Sigmoid colon (tissue), 7 donors: ENCODE results near the gene PPID. TPM values are rescaled to one million over a fixed set of nuclear protein-coding genes. Genes with fewer than 3 reads are reported as not detected.

ENCODE experiments used
- DNase-seq: peaks from one replicate; pipeline ENCODE4 v3.0.0-alpha.2; 2019
- H3K27ac ChIP-seq, 4 donors: fragments of 200-600 bp; sonication (generic); one replicate each; pipeline ENCODE4 v1.5.1; 2016 to 2019; ENCODE audit warnings: mild to moderate bottlenecking in 1 of 4
- H3K27me3 ChIP-seq, 3 donors: fragments of 200-600 bp; sonication (generic); one replicate each; pipeline ENCODE4 v1.5.1; 2019; ENCODE audit warnings: mild to moderate bottlenecking in 1 of 3
- H3K36me3 ChIP-seq, 4 donors: fragments of 200-600 bp; sonication (generic); one replicate each; pipeline ENCODE4 v1.5.1; 2016 to 2019
- H3K4me1 ChIP-seq, 4 donors: fragments of 200-600 bp; sonication (generic); one replicate each; pipeline ENCODE4 v1.5.1; 2017 to 2019
- H3K4me3 ChIP-seq, 4 donors: fragments of 200-600 bp; sonication (generic); one replicate each; pipeline ENCODE4 v1.5.1; 2017 to 2019; ENCODE audit warnings: mild to moderate bottlenecking in 2 of 4, moderate library complexity in 1 of 4
- H3K9me3 ChIP-seq, 4 donors: fragments of 200-600 bp in 3 of 4; sonication (generic) in 3 of 4; one replicate each; pipeline versions ENCODE4 v1.5.1 to v1.6.1; 2013 to 2019
- CTCF ChIP-seq, 4 experiments: fragments of 450-650 bp in 3 of 4; fragments of 200-600 bp in 1 of 4; IDR thresholded peaks; one replicate each; pipeline ENCODE4 v1.5.1; 2016 to 2019; ENCODE audit warnings: antibody characterized with exemption in 4 of 4, mild to moderate bottlenecking in 3 of 4, moderate library complexity in 2 of 4
- EP300 ChIP-seq, 4 donors: sonication (generic); formaldehyde crosslinking; IDR thresholded peaks; one replicate each; pipeline ENCODE4 v1.6.1; 2017; ENCODE audit warnings: antibody characterized with exemption in 4 of 4
- POLR2A ChIP-seq, 2 donors: fragments of 450-650 bp; IDR thresholded peaks; one replicate each; pipeline ENCODE4 v1.6.1; 2016; ENCODE audit warnings: antibody characterized with exemption in 2 of 2, mild to moderate bottlenecking in 2 of 2, moderate library complexity in 2 of 2
- POLR2AphosphoS5 ChIP-seq, 4 donors: sonication (generic); formaldehyde crosslinking; IDR thresholded peaks; one replicate each; pipeline ENCODE4 v1.6.1; 2017; ENCODE audit warnings: antibody characterized with exemption in 4 of 4
- WGBS, 2 donors: extraction: QIAGEN DNeasy Blood & Tissue Kit; methylation state at CpG; one replicate each; pipeline ENCODE4 v1.1.7; 2013; 5-methylcytosine and 5-hydroxymethylcytosine counted together
- intact Hi-C: fragments of 100-400 bp; cut with DNase I; formaldehyde crosslinking; loops from one replicate; pipeline ENCODE4 v1.15.1; 2023
- polyA plus RNA-seq, 3 donors: library from polyadenylated mRNA; stranded (reverse); fragments of 200-250 nt; gene quantifications; one replicate each; pipeline ENCODE4 v1.2.3, GENCODE V29; 2013
- total RNA-seq, 4 donors: library from RNA; depleted of rRNA; stranded (reverse); fragments of >200 nt; gene quantifications; one replicate each; pipeline ENCODE4 v1.1.0, GENCODE V29; 2016
- donor health status: healthy with polysubstance abuse.
- donor health status: Bipolar disorder and iron deficiency.
- donor health status: healthy.

The PPID gene
- total and polyA plus RNA-seq, 7 donors: 17.4 to 54.8 (median 26.6) TPM

GRCh38 chr4:158768555-158769174 is 45.5 kb upstream of the PPID start, which contains the start of gene FNIP2:
Gene FNIP2 (plus strand): TSS chr4:158769026. CDS start chr4:158769213, 187 bp downstream.
- TF ChIP-seq EP300 (IDR thresholded peaks at IDR 0.05): no peak
- peak; percentile 67 to 85 (median 77) for TF ChIP-seq POLR2AphosphoS5 (IDR thresholded peaks at IDR 0.05)
- TF ChIP-seq POLR2A (IDR thresholded peaks at IDR 0.05): peak in 1 of 2 donors; percentile 17
- Histone ChIP-seq H3K4me1 (peaks cover 0 to 44% (median 25%) of the 10 kb centered on the region in 4 donors), H3K27me3 (no peaks in the 10 kb centered on the region), H3K27ac (peak within 1 kb of the TSS; percentile 90 to 93 (median 92)), H3K36me3 (no peaks in the 10 kb centered on the region), H3K9me3 (no peaks in the 10 kb centered on the region), H3K4me3 (peak within 1 kb of the TSS; percentile 83 to 91 (median 90))
- DNase-seq: peak; percentile 92
- intact Hi-C loops: loop anchor here (2.0 to 5.0 kb wide), 3 partner anchors 44 to 96 kb away; partner anchors contain the start of genes C4orf46, ETFDH and PPID
- WGBS, 2 donors: 0 to 1% methylated on average over 88 of the region's 88 CpGs

GRCh38 chr4:158767451-158767850 is 44.3 kb upstream of the PPID start:
- DNase-seq: no peak
- intact Hi-C loops: loop anchor here (5.0 kb wide), 2 partner anchors 45 to 95 kb away; partner anchors contain the start of genes C4orf46 and ETFDH
- Histone ChIP-seq H3K9me3 (no peaks in the 10 kb centered on the region), H3K4me1 (peaks cover 0 to 37% (median 23%) of the 10 kb centered on the region in 4 donors), H3K27me3 (no peaks in the 10 kb centered on the region), H3K36me3 (no peaks in the 10 kb centered on the region), H3K4me3 (no peak overlapping the region), H3K27ac (peak overlapping the region in 3 of 4 donors; percentile 90 to 93 (median 93))
- 39 to 43% methylated on average over 2 of the region's 2 CpGs for WGBS, 2 donors
- TF ChIP-seq POLR2A (IDR thresholded peaks at IDR 0.05): no peak
- TF ChIP-seq POLR2AphosphoS5 (IDR thresholded peaks at IDR 0.05): no peak
- no peak for TF ChIP-seq CTCF (IDR thresholded peaks at IDR 0.05)

- no peaks in the 10 kb centered on the region for H3K9me3 ChIP-seq
- peak overlapping the region in 3 of 4 donors; percentile 90 to 93 (median 93) for H3K27ac ChIP-seq
- 84 to 91% methylated on average over 6 of the region's 6 CpGs for WGBS, 2 donors
- DNase-seq: no peak
- no peaks in the 10 kb centered on the region for H3K36me3 ChIP-seq
- TF ChIP-seq CTCF (IDR thresholded peaks at IDR 0.05) (no peak), POLR2AphosphoS5 (IDR thresholded peaks at IDR 0.05) (no peak), POLR2A (IDR thresholded peaks at IDR 0.05) (no peak), EP300 (IDR thresholded peaks at IDR 0.05) (no peak)
- H3K4me3 ChIP-seq: no peak overlapping the region
- peaks cover 0 to 28% (median 19%) of the 10 kb centered on the region in 4 donors for H3K4me1 ChIP-seq
- intact Hi-C loops: loop anchor here (5.0 kb wide), 2 partner anchors 46 to 94 kb away; partner anchors contain the start of genes C4orf46 and ETFDH
- no peaks in the 10 kb centered on the region for H3K27me3 ChIP-seq
Observed at GRCh38 chr4:158766434-158767044, 43.3 kb upstream of the PPID start.

- 46 to 47% methylated on average over 2 of the region's 2 CpGs for WGBS, 2 donors
Observed at GRCh38 chr4:158763462-158763861, 40.3 kb upstream of the PPID start.

More at GRCh38 chr4:158763462-158763861, 40.3 kb upstream of the PPID start:
- H3K36me3 ChIP-seq: no peaks in the 10 kb centered on the region
- peaks cover 0 to 10% (median 0%) of the 10 kb centered on the region in 4 donors for H3K4me1 ChIP-seq
- no peak overlapping the region for H3K27ac ChIP-seq
- H3K9me3 ChIP-seq: no peaks in the 10 kb centered on the region
- no peak for TF ChIP-seq CTCF (IDR thresholded peaks at IDR 0.05)
- no peak for TF ChIP-seq EP300 (IDR thresholded peaks at IDR 0.05)
- no peak for TF ChIP-seq POLR2A (IDR thresholded peaks at IDR 0.05)
- TF ChIP-seq POLR2AphosphoS5 (IDR thresholded peaks at IDR 0.05): no peak
- no peak overlapping the region for H3K4me3 ChIP-seq
- H3K27me3 ChIP-seq: no peaks in the 10 kb centered on the region
- intact Hi-C loops: no loop called here
- DNase-seq: no peak
